Vagina (tissue), 2 donors: ENCODE measurements around the gene NAP1L1. TPM values are rescaled to one million over a fixed set of nuclear protein-coding genes. Genes with fewer than 3 reads are reported as not detected.

Experiments used
- DNase-seq, 2 donors: peaks; one replicate each; pipeline ENCODE4 v3.0.0-alpha.2; 2017; ENCODE audit errors: extremely low spot score in 2 of 2
- H3K27ac ChIP-seq: fragments of 200-600 bp; sonication (generic); one replicate; pipeline ENCODE4 v1.5.1; 2019
- H3K27me3 ChIP-seq: fragments of 200-600 bp; sonication (generic); one replicate; pipeline ENCODE4 v1.5.1; 2019
- H3K36me3 ChIP-seq, 2 donors: fragments of 200-600 bp; sonication (generic); one replicate each; pipeline ENCODE4 v1.5.1; 2017 to 2019
- H3K4me1 ChIP-seq: fragments of 200-600 bp; sonication (generic); one replicate; pipeline ENCODE4 v1.5.1; 2019
- H3K4me3 ChIP-seq, 2 donors: fragments of 200-600 bp; sonication (generic); 1 replicate in 1 of 2; 2 replicates in 1 of 2; pipeline ENCODE4 v1.5.1; 2016 to 2019
- H3K9me3 ChIP-seq: fragments of 200-600 bp; sonication (generic); one replicate; pipeline ENCODE4 v1.5.1; 2019
- CTCF ChIP-seq, 3 experiments: fragments of 450-650 bp in 2 of 3; fragments of 200-600 bp in 1 of 3; sonication (generic) in 1 of 3; IDR thresholded peaks; one replicate each; pipeline ENCODE4 v1.5.1; 2017 to 2019; ENCODE audit warnings: antibody characterized with exemption in 3 of 3, mild to moderate bottlenecking in 2 of 3, moderate library complexity in 2 of 3
- POLR2A ChIP-seq, 2 donors: fragments of 450-650 bp; IDR thresholded peaks; one replicate each; pipeline ENCODE4 v1.6.1; 2017; ENCODE audit warnings: antibody characterized with exemption in 2 of 2, mild to moderate bottlenecking in 2 of 2, moderate library complexity in 2 of 2
- POLR2AphosphoS5 ChIP-seq, 2 donors: sonication (generic); formaldehyde crosslinking; IDR thresholded peaks; one replicate each; pipeline ENCODE4 v1.9.0; 2017; ENCODE audit warnings: antibody characterized with exemption in 2 of 2, mild to moderate bottlenecking in 2 of 2, low read depth in 1 of 2; ENCODE audit not compliant: insufficient read depth in 1 of 2
- intact Hi-C: fragments of 100-400 bp; cut with DNase I; formaldehyde crosslinking; loops from one replicate; pipeline ENCODE4 v1.15.1; 2023
- total RNA-seq: library from RNA; depleted of rRNA; stranded (reverse); fragments of >200 nt; gene quantifications from one replicate; pipeline ENCODE4 v1.2.3, GENCODE V29; 2016

Gene NAP1L1
- total RNA-seq, 1 donor from 2014 or later: 318 TPM

GRCh38 chr12:76047742-76048141 lies 36.7 kb downstream of the NAP1L1 start:
- no peak for DNase-seq
- Histone ChIP-seq H3K27me3 (no peaks in the 10 kb centered on the region), H3K4me3 (no peak overlapping the region), H3K36me3 (peaks cover 0 to 39% of the 10 kb centered on the region in 2 donors), H3K4me1 (no peaks in the 10 kb centered on the region), H3K9me3 (no peaks in the 10 kb centered on the region), H3K27ac (no peak overlapping the region)
- TF ChIP-seq POLR2AphosphoS5 (IDR thresholded peaks at IDR 0.05; ENCODE audit: insufficient read depth in 1 of 2, low read depth in 1 of 2): no peak
- no peak for TF ChIP-seq POLR2A (IDR thresholded peaks at IDR 0.05)
- no peak for TF ChIP-seq CTCF (IDR thresholded peaks at IDR 0.05)
- intact Hi-C loops: no loop called here

GRCh38 chr12:76047060-76047459 lies 37.4 kb downstream of the NAP1L1 start:
- H3K4me3 ChIP-seq: no peak overlapping the region
- H3K4me1 ChIP-seq: no peaks in the 10 kb centered on the region
- intact Hi-C loops: no loop called here
- no peak for DNase-seq
- TF ChIP-seq CTCF (IDR thresholded peaks at IDR 0.05) (no peak), POLR2A (IDR thresholded peaks at IDR 0.05) (no peak), POLR2AphosphoS5 (IDR thresholded peaks at IDR 0.05; ENCODE audit: insufficient read depth in 1 of 2, low read depth in 1 of 2) (no peak)
- H3K27ac ChIP-seq: no peak overlapping the region
- H3K36me3 ChIP-seq: peaks cover 0 to 32% of the 10 kb centered on the region in 2 donors
- H3K9me3 ChIP-seq: no peaks in the 10 kb centered on the region
- no peaks in the 10 kb centered on the region for H3K27me3 ChIP-seq

- no peaks in the 10 kb centered on the region for H3K9me3 ChIP-seq
- DNase-seq: no peak
- no peaks in the 10 kb centered on the region for H3K36me3 ChIP-seq
- no peak overlapping the region for H3K27ac ChIP-seq
- H3K4me3 ChIP-seq: no peak overlapping the region
- intact Hi-C loops: no loop called here
- H3K4me1 ChIP-seq: no peaks in the 10 kb centered on the region
- TF ChIP-seq CTCF (IDR thresholded peaks at IDR 0.05) (no peak), POLR2AphosphoS5 (IDR thresholded peaks at IDR 0.05; ENCODE audit: insufficient read depth in 1 of 2, low read depth in 1 of 2) (no peak), POLR2A (IDR thresholded peaks at IDR 0.05) (no peak)
- no peaks in the 10 kb centered on the region for H3K27me3 ChIP-seq
Measured at GRCh38 chr12:76043377-76043776, 41.1 kb downstream of the NAP1L1 start.

- TF ChIP-seq POLR2AphosphoS5 (IDR thresholded peaks at IDR 0.05; ENCODE audit: insufficient read depth in 1 of 2, low read depth in 1 of 2) (no peak), POLR2A (IDR thresholded peaks at IDR 0.05) (no peak), CTCF (IDR thresholded peaks at IDR 0.05) (no peak)
- intact Hi-C loops: no loop called here
- no peaks in the 10 kb centered on the region for H3K9me3 ChIP-seq
- H3K4me3 ChIP-seq: no peak overlapping the region
- H3K36me3 ChIP-seq: no peaks in the 10 kb centered on the region
- H3K27me3 ChIP-seq: no peaks in the 10 kb centered on the region
- no peaks in the 10 kb centered on the region for H3K4me1 ChIP-seq
- no peak overlapping the region for H3K27ac ChIP-seq
- no peak for DNase-seq
Measured at GRCh38 chr12:76042147-76042546, 42.3 kb downstream of the NAP1L1 start.

GRCh38 chr12:76041406-76041805 lies 43.1 kb downstream of the NAP1L1 start:
- no peaks in the 10 kb centered on the region for H3K27me3 ChIP-seq
- no peaks in the 10 kb centered on the region for H3K36me3 ChIP-seq
- no peak for DNase-seq
- no peak overlapping the region for H3K27ac ChIP-seq
- no peak overlapping the region for H3K4me3 ChIP-seq
- intact Hi-C loops: no loop called here
- H3K4me1 ChIP-seq: no peaks in the 10 kb centered on the region
- H3K9me3 ChIP-seq: no peaks in the 10 kb centered on the region
- TF ChIP-seq POLR2A (IDR thresholded peaks at IDR 0.05) (no peak), POLR2AphosphoS5 (IDR thresholded peaks at IDR 0.05; ENCODE audit: insufficient read depth in 1 of 2, low read depth in 1 of 2) (no peak), CTCF (IDR thresholded peaks at IDR 0.05) (no peak)
